HG02852 (cell line): ENCODE results near the gene GET4.

Experiments used
- ATAC-seq: cut with Tn5 transposase; IDR thresholded peaks from one replicate; pipeline ENCODE4 v1.9.1; 2021; ENCODE audit warnings: mild to moderate bottlenecking, moderate library complexity; ENCODE audit not compliant: unreplicated experiment

Gene GET4

GRCh38 chr7:885261-885892 lies 9.0 kb downstream of the GET4 start:
- ATAC-seq, result no peak

GRCh38 chr7:885893-886625 lies 9.7 kb downstream of the GET4 start:
- ATAC-seq, result no peak

- ATAC-seq, result no peak
Measured at GRCh38 chr7:886626-887487, 10.5 kb downstream of the GET4 start.

- ATAC-seq, result no peak
Measured at GRCh38 chr7:887488-887820, 11.1 kb downstream of the GET4 start.

- no peak for ATAC-seq
Measured at GRCh38 chr7:888081-889024, 12.0 kb downstream of the GET4 start.

GRCh38 chr7:889025-889390 lies 12.7 kb downstream of the GET4 start:
- ATAC-seq, result no peak

GRCh38 chr7:889391-889790 lies 13.0 kb downstream of the GET4 start:
- ATAC-seq, result no peak

- ATAC-seq, result no peak
Measured at GRCh38 chr7:890868-891267, 14.5 kb downstream of the GET4 start.

- no peak for ATAC-seq
Measured at GRCh38 chr7:891291-891690, 14.9 kb downstream of the GET4 start.

- ATAC-seq, result no peak
Measured at GRCh38 chr7:891805-892204, 15.5 kb downstream of the GET4 start.

GRCh38 chr7:892648-893593 lies 16.6 kb downstream of the GET4 start:
- no peak for ATAC-seq

GRCh38 chr7:893686-894085 lies 17.3 kb downstream of the GET4 start:
- ATAC-seq, result no peak

- no peak for ATAC-seq
Measured at GRCh38 chr7:894164-894867, 18.0 kb downstream of the GET4 start.

- ATAC-seq, result no peak
Measured at GRCh38 chr7:894927-895450, 18.6 kb downstream of the GET4 start.

- no peak for ATAC-seq
Measured at GRCh38 chr7:895451-896052, 19.2 kb downstream of the GET4 start.

GRCh38 chr7:896346-897075 lies 20.2 kb downstream of the GET4 start:
- no peak for ATAC-seq

- ATAC-seq, result no peak
Measured at GRCh38 chr7:897086-897485, 20.7 kb downstream of the GET4 start.
